NCI-H146 treated with DMSO at 0.1 percent for 48 hours (cell line): ENCODE results near the gene PVALB.
"Not testable (repeated sequence)": the region's sequence is repeated elsewhere in the genome, so short reads cannot be mapped to it uniquely, and the experiment has no call there.

Source experiments
- DNase-seq: peaks from one replicate; lab custom pipeline; 2025; ENCODE audit not compliant: unreplicated experiment; lab: John Stamatoyannopoulos, UW

PVALB gene

DNA sequence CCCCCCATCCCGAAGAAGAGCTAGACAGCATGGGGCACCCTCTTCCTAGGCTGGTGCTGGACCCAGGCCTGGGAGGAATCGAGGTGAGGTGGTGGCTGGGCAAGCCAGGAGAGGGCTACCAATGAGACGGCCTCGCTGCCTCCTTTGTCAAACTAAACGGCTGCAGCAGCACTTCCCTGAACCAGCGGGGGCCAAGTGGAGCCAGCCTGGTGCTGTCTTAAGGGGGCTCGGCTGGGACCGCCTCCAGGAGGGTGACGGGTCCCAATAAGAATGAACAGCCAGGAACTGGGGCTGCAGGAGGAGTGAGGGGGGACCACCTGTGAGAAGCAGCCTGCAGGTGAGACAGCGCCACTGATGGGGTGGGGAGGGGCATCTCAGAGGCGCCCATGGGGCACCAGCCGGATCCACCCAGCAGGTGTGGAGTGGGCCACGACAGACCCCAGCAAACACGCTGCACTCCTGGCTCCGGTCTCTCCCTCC lies 58.0 kb downstream of the PVALB start:
- DNase-seq = no peak

- DNase-seq = no peak
These were observed 59.1 kb downstream of the PVALB start for GRCh38 chr22:36757668-36758211.

DNA sequence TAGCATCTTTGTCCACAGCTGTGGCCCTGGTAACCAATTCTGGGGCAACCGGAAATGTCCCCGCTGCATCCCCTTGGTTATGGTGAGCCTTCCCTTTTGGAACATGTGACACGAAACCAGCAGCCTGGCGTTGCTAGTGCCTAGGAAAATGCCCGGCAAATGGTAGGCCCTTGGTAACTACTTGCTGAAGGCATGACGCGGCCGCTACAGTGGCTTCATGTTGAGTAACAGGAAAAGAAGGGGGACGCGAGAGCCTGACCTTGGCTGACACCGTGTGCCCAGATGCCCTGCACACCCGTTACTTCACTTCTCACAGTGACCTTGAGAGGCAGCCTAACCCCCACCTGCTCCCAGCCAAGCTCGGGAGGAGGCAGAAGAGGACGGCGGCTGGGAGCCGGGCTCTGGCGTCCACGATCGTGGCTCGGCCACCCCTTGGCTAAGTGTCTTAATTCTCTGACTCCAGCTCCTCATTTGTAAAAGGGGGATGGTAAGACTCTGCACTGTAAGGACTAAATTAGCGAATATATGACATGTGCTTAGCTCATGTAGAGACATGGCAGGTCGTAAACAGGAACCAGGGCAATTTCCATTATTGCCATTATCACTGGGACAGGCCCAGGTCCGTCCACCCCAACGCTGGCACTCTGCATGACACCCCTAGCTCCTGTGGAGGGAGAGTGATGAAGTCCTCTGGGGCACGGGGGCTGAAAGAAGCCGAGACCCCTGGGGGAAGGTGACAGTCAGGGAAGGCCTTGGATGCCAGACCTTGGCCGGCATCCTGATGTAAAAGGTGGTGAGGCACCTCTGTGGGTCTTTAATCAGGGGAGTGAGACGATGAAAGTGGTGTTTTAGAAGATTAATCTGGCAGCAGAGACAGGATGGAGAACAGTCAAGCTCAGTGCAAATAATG lies 59.8 kb downstream of the PVALB start:
- no peak for DNase-seq

DNA sequence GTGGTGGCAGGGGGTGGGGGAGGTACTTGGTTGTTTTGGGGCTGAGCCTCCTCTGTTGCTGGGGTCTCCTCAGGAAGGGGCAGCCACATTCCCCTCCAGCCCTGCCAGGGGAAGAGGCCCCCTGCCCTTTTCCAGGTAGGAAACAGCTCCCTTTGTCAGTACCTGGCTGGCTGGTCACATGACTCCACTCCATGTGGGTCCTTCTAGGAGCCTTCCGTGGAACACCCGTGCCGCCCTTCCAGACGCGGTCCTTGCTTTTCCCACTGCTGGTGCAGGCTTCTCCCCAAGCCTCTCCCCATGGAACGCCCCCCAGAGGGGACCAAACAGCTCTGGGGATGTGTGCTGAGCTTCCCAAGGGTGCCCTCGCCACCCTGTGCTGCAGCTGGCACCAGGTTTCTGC lies 60.8 kb downstream of the PVALB start:
- no peak for DNase-seq

DNA sequence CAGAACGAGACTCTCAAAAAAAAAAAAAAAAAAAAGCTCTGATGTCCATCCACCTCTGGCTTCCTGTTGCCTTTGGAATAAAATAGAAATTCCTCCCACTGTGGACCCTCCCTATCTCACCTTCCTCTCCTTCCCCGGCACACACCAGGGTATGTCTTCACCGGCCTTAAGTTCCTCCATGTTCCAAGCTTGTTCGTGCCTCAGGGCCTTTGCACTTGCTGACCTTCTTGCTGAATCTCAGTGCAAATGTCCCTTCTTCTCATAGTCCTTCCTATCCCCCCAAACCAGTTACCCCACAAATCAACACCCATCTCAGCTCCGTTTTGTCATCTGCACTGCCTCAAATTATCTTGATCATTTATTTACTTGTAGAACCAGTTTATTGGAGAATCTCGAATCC lies 61.5 kb downstream of the PVALB start:
- no peak for DNase-seq

- DNase-seq = not testable (repeated sequence)
These were observed 62.0 kb downstream of the PVALB start for GRCh38 chr22:36754881-36755280.

DNA sequence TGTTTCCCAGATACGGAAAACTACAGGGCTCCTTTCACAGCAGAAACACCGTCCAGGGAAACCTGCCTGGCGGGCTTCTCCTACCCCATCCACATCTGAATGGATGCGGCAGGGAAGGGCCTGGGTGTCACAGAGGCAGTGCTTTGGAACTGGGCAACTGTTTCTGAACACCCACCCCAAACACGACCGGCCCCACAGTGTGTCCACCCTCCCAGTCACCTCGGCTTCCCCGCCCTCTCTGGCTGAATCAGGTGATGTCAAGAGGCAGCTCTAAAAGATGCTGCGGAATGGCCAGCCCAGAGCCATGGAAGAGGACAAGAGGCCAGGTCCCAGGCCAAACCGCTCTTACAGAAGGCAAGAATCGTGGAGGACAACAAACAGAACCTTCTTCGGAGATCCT lies 62.9 kb downstream of the PVALB start:
- no peak for DNase-seq

GRCh38 chr22:36753120-36753802 lies 63.6 kb downstream of the PVALB start:
- DNase-seq = no peak
